NB4 (cell line): ENCODE measurements around the gene PMEPA1.

Experiments used
- DNase-seq: peaks from one replicate; pipeline ENCODE4 v3.0.0; 2010; ENCODE audit warnings: low read depth
- H3K4me3 ChIP-seq: one replicate; pipeline ENCODE4 v1.5.1; 2011; ENCODE audit warnings: mild to moderate bottlenecking, low read depth, low read length, moderate library complexity
- MYC ChIP-seq: IDR thresholded peaks from 2 replicates; pipeline ENCODE4 v1.6.1; 2011; ENCODE audit warnings: low read depth, low read length
- POLR2A ChIP-seq: IDR thresholded peaks from 2 replicates; pipeline ENCODE4 v1.6.1; 2011; ENCODE audit warnings: mild to moderate bottlenecking; ENCODE audit not compliant: insufficient read length; ENCODE audit errors: extremely low read depth
- TF ChIP-seq, protein P1 (sequence below): IDR thresholded peaks from one replicate; pipeline ENCODE4 v1.5.1; 2012; ENCODE audit warnings: low read depth, low read length
- TF ChIP-seq, protein P2 (sequence below): IDR thresholded peaks from 2 replicates; pipeline ENCODE4 v1.6.1; 2011; ENCODE audit warnings: low read depth, low read length

PMEPA1 gene

GRCh38 chr20:57724610-57725405, 15.0 kb upstream of the PMEPA1 start:
- no peak for DNase-seq
- TF ChIP-seq, protein P1, sequence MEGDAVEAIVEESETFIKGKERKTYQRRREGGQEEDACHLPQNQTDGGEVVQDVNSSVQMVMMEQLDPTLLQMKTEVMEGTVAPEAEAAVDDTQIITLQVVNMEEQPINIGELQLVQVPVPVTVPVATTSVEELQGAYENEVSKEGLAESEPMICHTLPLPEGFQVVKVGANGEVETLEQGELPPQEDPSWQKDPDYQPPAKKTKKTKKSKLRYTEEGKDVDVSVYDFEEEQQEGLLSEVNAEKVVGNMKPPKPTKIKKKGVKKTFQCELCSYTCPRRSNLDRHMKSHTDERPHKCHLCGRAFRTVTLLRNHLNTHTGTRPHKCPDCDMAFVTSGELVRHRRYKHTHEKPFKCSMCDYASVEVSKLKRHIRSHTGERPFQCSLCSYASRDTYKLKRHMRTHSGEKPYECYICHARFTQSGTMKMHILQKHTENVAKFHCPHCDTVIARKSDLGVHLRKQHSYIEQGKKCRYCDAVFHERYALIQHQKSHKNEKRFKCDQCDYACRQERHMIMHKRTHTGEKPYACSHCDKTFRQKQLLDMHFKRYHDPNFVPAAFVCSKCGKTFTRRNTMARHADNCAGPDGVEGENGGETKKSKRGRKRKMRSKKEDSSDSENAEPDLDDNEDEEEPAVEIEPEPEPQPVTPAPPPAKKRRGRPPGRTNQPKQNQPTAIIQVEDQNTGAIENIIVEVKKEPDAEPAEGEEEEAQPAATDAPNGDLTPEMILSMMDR = no peak
- TF ChIP-seq, protein P2, sequence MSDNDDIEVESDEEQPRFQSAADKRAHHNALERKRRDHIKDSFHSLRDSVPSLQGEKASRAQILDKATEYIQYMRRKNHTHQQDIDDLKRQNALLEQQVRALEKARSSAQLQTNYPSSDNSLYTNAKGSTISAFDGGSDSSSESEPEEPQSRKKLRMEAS = no peak
- TF ChIP-seq POLR2A (no peak), MYC (no peak)

DNA sequence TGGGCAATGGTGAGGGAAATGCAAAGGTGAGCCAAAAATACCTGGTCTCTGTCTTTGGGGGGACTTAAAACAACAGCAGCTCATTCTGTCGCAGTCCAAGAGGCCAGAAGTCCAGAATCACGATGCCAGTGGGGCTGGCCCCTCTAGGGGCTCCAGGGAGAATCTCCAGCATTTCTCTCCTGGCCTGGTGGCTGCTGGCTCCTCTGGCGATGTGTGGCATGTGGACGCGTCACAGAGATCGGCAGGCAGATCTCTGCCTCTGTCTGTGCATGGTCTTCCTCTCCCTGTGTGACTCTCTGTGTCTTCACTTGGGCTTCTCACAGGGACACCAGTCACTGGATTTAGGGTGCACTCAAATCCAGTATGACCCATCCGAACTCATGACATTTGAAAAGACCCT, 14.0 kb upstream of the PMEPA1 start:
- no peak overlapping the region for H3K4me3 ChIP-seq
- no peak for DNase-seq
- TF ChIP-seq, protein P1 = no peak
- TF ChIP-seq POLR2A (no peak), MYC (no peak)
- TF ChIP-seq, protein P2 = no peak

More at GRCh38 chr20:57724610-57725405, 15.0 kb upstream of the PMEPA1 start:
- no peak overlapping the region for H3K4me3 ChIP-seq

DNA sequence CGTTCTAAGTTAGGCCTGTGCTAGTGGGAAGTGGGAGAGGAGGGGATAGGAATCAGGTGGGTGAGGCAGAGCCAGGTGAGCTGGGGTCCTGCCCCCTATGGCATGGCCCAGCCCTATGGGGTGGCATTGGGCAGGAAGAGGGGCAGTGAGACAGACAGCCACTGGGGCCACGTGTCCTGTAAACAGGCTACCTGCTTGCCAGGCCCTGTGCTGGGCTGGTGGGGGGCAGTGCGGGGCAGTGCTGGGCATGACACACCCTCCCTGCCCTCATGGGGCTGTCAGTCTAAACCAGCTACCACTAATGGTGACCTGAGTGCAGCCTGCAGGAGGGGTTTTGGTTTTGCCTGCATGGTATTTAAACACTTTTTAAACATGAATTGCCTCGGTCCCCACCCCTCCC, 10.1 kb upstream of the PMEPA1 start:
- H3K4me3 ChIP-seq = no peak overlapping the region
- DNase-seq = no peak
- TF ChIP-seq, protein P2 = no peak
- TF ChIP-seq MYC (no peak), POLR2A (no peak)
- TF ChIP-seq, protein P1 = no peak

- DNase-seq = peak; percentile 94
- H3K4me3 ChIP-seq = no peak overlapping the region
- TF ChIP-seq MYC = peak; percentile 53; the same call in 1 of the 2 replicates
- TF ChIP-seq, protein P2 = peak; percentile 96
- TF ChIP-seq, protein P1 = no peak
These were observed 8.7 kb upstream of the PMEPA1 start for GRCh38 chr20:57718490-57719009.

GRCh38 chr20:57717797-57718196, 8.0 kb upstream of the PMEPA1 start:
- H3K4me3 ChIP-seq = no peak overlapping the region
- no peak for DNase-seq
- TF ChIP-seq POLR2A (no peak), MYC (no peak)
- TF ChIP-seq, protein P1 = no peak
- TF ChIP-seq, protein P2 = no peak
